ENCODE data around the gene KRTAP5-4.
"Not testable (repeated sequence)": the region's sequence is repeated elsewhere in the genome, so short reads cannot be mapped to it uniquely, and the experiment has no call there.

The KRTAP5-4 gene, protein sequence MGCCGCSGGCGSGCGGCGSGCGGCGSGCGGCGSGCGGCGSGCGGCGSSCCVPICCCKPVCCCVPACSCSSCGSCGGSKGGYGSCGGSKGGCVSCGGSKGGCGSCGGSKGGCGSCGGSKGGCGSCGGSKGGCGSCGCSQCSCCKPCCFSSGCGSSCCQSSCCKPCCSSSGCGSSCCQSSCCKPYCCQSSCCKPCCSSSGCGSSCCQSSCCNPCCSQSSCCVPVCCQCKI

GRCh38 chr11:1622086-1622485, at the start of gene KRTAP5-4:
Gene KRTAP5-4 (minus strand): TSS chr11:1622138. CDS start chr11:1622093, 45 bp downstream.
- TF ChIP-seq EZH2phosphoT487 (IDR thresholded peaks at IDR 0.05; ENCODE audit: borderline replicate concordance, low read length) = no peak
- no peak for TF ChIP-seq CTCF (IDR thresholded peaks at IDR 0.05; ENCODE audit: low read depth, low read length, poor library complexity, severe bottlenecking)
- no peaks in the 10 kb centered on the region for H3K36me3 ChIP-seq (ENCODE audit: control insufficient read depth, low read length)
- no peaks in the 10 kb centered on the region for H3K79me2 ChIP-seq (ENCODE audit: control insufficient read depth, low read length)
- no peaks in the 10 kb centered on the region for H4K20me1 ChIP-seq (ENCODE audit: control insufficient read depth, insufficient read depth, low read depth, low read length)
- H3F3A ChIP-seq (ENCODE audit: control insufficient read depth, insufficient read depth) = no peaks in the 10 kb centered on the region
- H3K4me2 ChIP-seq (ENCODE audit: low read length) = no peak within 1 kb of the TSS
- no peaks in the 10 kb centered on the region for H3K27me3 ChIP-seq (ENCODE audit: control insufficient read depth, low read length)
- H3K9me2 ChIP-seq (replicated peaks; ENCODE audit: control insufficient read depth, low read length) = no peaks in the 10 kb centered on the region
- H3K27ac ChIP-seq (ENCODE audit: low read depth, low read length) = no peak within 1 kb of the TSS
- no peaks in the 10 kb centered on the region for H3K4me1 ChIP-seq (ENCODE audit: control insufficient read depth, low read length)
- H3K9me3 ChIP-seq (ENCODE audit: control insufficient read depth, insufficient read depth, low read length) = no peaks in the 10 kb centered on the region
- no peak within 1 kb of the TSS for H3K4me3 ChIP-seq (ENCODE audit: low read length)

DNA sequence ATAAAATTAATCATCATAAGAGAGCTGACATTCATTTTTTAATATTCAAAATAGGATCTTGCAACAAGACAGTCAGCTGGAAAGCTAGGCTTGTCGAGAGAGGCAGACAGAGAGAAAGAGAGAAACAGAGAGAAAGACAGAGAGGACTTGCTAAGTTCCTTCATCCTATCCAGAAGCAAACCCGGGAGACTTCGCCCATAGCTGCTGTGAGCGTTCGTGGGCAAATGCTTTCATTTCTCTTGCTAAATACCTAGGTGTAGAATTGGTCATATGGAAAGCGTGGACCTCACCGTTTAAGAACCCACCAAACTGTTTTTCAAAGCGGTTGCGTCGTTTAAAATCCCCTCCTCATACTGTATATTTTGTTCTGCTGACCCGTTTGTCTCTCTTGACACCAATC, 49.7 kb upstream of the KRTAP5-4 start:
- Histone ChIP-seq H3K9me3 (ENCODE audit: control insufficient read depth, insufficient read depth, low read length) (no peaks in the 10 kb centered on the region), H3K9me2 (replicated peaks; ENCODE audit: control insufficient read depth, low read length) (no peaks in the 10 kb centered on the region), H3F3A (ENCODE audit: control insufficient read depth, insufficient read depth) (no peaks in the 10 kb centered on the region), H3K4me3 (ENCODE audit: low read length) (no peak overlapping the region), H3K36me3 (ENCODE audit: control insufficient read depth, low read length) (no peaks in the 10 kb centered on the region), H3K27me3 (ENCODE audit: control insufficient read depth, low read length) (no peaks in the 10 kb centered on the region), H3K4me2 (ENCODE audit: low read length) (no peak overlapping the region), H4K20me1 (ENCODE audit: control insufficient read depth, insufficient read depth, low read depth, low read length) (no peaks in the 10 kb centered on the region), H3K27ac (ENCODE audit: low read depth, low read length) (no peak overlapping the region), H3K4me1 (ENCODE audit: control insufficient read depth, low read length) (no peaks in the 10 kb centered on the region), H3K79me2 (ENCODE audit: control insufficient read depth, low read length) (no peaks in the 10 kb centered on the region)
- TF ChIP-seq CTCF (IDR thresholded peaks at IDR 0.05; ENCODE audit: low read depth, low read length, poor library complexity, severe bottlenecking) (no peak), EZH2phosphoT487 (IDR thresholded peaks at IDR 0.05; ENCODE audit: borderline replicate concordance, low read length) (no peak)

DNA sequence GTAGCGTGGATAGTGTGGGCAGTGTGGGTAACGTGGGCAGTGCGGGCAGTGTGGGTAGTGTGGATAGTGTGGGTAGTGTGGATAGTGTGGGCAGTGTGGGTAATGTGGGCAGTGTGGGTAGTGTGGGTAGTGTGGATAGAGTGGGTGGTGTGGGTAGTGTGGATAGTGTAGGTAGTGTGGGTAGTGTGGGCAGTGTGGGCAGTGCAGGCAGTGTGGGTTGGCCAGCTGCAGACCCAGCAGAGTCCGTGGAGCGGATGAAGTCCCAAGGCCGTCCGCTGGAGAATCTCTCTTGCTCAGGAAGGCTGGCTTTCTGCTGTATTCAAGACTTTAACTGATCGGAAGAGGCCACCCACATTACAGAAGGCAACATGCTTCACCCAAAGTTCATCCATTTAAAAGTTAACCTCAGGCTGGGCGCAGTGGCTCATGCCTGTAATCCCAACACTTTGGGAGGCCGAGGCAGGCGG, 49.0 kb upstream of the KRTAP5-4 start:
- H3K9me3 ChIP-seq (ENCODE audit: control insufficient read depth, insufficient read depth, low read length) = no peaks in the 10 kb centered on the region
- no peaks in the 10 kb centered on the region for H3K27me3 ChIP-seq (ENCODE audit: control insufficient read depth, low read length)
- H3K79me2 ChIP-seq (ENCODE audit: control insufficient read depth, low read length) = no peaks in the 10 kb centered on the region
- no peaks in the 10 kb centered on the region for H3K9me2 ChIP-seq (replicated peaks; ENCODE audit: control insufficient read depth, low read length)
- no peak for TF ChIP-seq CTCF (IDR thresholded peaks at IDR 0.05; ENCODE audit: low read depth, low read length, poor library complexity, severe bottlenecking)
- TF ChIP-seq EZH2phosphoT487 (IDR thresholded peaks at IDR 0.05; ENCODE audit: borderline replicate concordance, low read length) = no peak
- H4K20me1 ChIP-seq (ENCODE audit: control insufficient read depth, insufficient read depth, low read depth, low read length) = no peaks in the 10 kb centered on the region
- H3K4me3 ChIP-seq (ENCODE audit: low read length) = no peak overlapping the region
- no peaks in the 10 kb centered on the region for H3F3A ChIP-seq (ENCODE audit: control insufficient read depth, insufficient read depth)
- no peak overlapping the region for H3K4me2 ChIP-seq (ENCODE audit: low read length)
- H3K36me3 ChIP-seq (ENCODE audit: control insufficient read depth, low read length) = no peaks in the 10 kb centered on the region
- no peaks in the 10 kb centered on the region for H3K4me1 ChIP-seq (ENCODE audit: control insufficient read depth, low read length)
- no peak overlapping the region for H3K27ac ChIP-seq (ENCODE audit: low read depth, low read length)

DNA sequence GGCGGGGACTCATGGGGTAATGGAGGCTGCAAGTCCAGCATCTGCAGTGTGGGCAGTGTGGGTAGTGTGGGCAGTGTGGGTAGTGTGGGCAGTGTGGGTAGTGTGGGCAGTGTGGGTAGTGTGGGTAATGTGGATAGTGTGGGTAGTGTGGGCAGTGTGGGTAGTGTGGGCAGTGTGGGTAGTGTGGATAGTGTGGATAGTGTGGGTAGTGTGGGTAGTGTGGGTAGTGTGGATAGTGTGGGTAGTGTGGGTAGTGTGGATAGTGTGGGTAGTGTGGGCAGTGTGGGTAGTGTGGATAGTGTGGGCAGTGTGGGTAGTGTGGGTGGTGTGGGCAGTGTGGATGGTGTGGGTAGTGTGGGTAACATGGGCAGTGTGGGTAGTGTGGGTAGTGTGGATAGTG, 48.5 kb upstream of the KRTAP5-4 start:
- not testable (repeated sequence) for H3K36me3 ChIP-seq (ENCODE audit: control insufficient read depth, low read length); H3K4me3 ChIP-seq (ENCODE audit: low read length); H3K27me3 ChIP-seq (ENCODE audit: control insufficient read depth, low read length); H3K27ac ChIP-seq (ENCODE audit: low read depth, low read length); H3K9me2 ChIP-seq (replicated peaks; ENCODE audit: control insufficient read depth, low read length); H3F3A ChIP-seq (ENCODE audit: control insufficient read depth, insufficient read depth); H3K79me2 ChIP-seq (ENCODE audit: control insufficient read depth, low read length); H4K20me1 ChIP-seq (ENCODE audit: control insufficient read depth, insufficient read depth, low read depth, low read length); H3K4me1 ChIP-seq (ENCODE audit: control insufficient read depth, low read length); H3K4me2 ChIP-seq (ENCODE audit: low read length); H3K9me3 ChIP-seq (ENCODE audit: control insufficient read depth, insufficient read depth, low read length)

All from DOHH2 (cell line).